DMS114 treated with DMSO at 0.1 percent for 48 hours (cell line): Measurements from ENCODE around the gene KCNG3.

Experiments used
- DNase-seq: peaks from one replicate; lab custom pipeline; 2025; ENCODE audit not compliant: unreplicated experiment; lab: John Stamatoyannopoulos, UW

KCNG3 gene

DNA sequence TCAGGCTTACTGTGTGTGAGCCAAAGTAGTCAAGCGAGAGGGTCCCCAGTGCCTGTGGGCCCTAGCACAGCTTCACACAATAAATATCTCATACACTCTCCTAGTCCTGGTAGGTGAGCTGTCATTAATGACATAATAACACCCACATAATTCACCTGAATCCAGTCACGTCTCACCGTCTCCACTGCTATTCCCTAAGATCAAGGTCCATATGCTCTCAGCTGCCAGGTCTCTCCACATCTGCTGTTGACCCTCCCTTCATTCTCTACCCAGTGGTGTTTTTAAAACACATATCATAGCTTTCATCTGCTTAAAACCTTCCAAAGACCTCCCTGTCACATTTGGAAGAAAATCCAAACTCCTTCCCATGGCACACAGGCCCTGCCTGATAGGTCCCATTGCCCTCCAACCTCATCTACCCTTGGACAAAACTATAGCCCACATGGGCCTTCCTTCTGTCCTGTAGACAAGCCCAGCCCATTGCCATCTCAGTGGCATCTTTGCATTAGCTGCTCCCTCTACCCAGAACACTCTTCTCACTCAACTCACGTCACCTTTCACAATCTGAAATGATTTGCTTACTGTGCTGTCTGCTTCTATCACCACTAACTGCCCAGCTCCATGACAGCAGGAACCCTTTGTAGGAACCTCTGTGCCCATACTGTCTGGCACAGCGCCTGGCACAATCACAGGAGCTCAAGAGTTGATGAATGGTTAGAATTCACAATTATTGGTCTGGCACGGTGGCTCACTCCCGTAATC, 7.5 kb downstream of the KCNG3 start:
- no peak for DNase-seq

DNA sequence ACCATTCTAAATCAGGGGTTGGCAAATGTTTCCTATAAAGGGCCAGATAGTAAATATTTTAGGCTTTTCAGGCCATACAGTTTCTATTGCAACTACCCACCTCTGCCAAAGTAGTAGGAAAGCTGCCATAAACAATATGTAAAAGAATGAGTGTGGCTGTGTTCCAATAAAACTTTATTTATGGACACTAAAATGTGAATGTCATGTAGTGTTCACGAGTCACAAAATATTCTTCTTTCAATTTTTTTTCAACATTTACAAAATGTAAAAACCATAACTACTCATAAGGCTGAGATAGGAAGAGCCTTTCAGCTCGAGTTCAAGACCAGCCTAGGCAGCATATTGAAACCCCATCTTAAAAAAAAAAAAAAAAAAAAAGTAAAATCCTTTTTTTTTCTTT, 13.4 kb downstream of the KCNG3 start:
- DNase-seq, result no peak

- DNase-seq, result no peak
These were observed 18.9 kb downstream of the KCNG3 start for GRCh38 chr2:42474765-42475454.

- DNase-seq, result no peak
These were observed 23.1 kb downstream of the KCNG3 start for GRCh38 chr2:42470706-42471105.

GRCh38 chr2:42464631-42465030, 29.2 kb downstream of the KCNG3 start:
- no peak for DNase-seq

DNA sequence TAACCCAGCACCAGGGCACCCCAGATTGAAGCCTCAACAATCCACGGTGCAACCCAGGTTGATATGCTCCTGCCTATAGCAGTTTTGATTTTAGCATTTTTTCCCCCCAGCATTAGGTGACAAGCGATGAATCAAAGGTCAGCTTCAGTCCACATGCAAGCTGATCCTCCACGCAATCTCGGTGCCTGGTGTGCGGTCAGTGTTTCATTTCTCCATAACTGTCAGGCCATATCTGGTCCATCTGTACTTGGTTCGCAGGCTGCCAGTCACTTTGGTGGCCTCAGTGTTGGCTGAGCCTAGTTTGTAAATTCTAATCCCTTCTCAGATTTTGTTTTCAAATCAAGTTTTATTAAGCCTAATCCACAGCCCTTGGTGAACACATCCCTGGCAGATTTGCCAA, 30.2 kb downstream of the KCNG3 start:
- DNase-seq, result no peak

DNA sequence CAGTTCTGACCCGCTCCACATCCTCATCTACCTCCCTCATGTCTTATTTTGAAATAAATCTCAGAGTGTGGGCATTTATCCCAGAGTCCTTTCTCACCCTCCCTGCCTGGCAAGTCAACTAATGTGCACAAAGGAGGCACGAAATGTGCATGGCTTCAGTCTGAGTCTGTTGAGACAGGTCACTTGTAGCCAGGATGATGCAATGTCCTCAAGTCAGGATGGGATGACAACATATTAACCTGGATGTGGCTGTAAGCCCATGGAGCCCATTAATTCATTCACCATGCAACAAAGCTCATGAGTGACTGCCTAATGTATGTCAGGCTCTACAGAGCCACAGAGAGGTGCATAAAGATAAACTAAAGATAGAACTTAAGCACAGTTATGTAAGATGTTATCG, 34.5 kb downstream of the KCNG3 start:
- DNase-seq, result no peak

DNA sequence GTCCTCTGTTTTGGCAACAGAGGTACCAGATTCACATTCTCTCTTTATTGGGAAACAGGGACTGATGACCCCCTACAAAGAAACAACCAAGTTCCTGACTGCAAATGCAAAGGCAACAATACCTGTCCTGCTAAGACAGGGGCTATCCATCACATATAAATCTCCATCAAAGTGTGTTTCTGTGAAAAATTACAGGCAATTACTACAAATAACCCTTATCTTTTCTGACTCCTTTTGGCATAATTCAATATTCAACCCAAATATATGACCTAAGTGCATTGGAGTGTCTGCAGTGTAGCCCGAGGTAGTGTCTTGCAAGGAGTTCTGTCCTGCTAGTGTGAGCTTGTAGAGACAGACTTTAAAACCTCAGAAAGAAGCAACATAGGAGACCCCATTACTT, 35.4 kb downstream of the KCNG3 start:
- DNase-seq, result no peak

- DNase-seq, result no peak
These were observed 36.8 kb downstream of the KCNG3 start for GRCh38 chr2:42457011-42457410.

- no peak for DNase-seq
These were observed 37.5 kb downstream of the KCNG3 start for GRCh38 chr2:42456126-42456839.

- no peak for DNase-seq
These were observed 41.2 kb downstream of the KCNG3 start for GRCh38 chr2:42452545-42452944.

GRCh38 chr2:42450136-42450535, 43.6 kb downstream of the KCNG3 start:
- no peak for DNase-seq

GRCh38 chr2:42449163-42450087, 44.4 kb downstream of the KCNG3 start:
- DNase-seq, result no peak

- no peak for DNase-seq
These were observed 45.6 kb downstream of the KCNG3 start for GRCh38 chr2:42448163-42448562.

DNA sequence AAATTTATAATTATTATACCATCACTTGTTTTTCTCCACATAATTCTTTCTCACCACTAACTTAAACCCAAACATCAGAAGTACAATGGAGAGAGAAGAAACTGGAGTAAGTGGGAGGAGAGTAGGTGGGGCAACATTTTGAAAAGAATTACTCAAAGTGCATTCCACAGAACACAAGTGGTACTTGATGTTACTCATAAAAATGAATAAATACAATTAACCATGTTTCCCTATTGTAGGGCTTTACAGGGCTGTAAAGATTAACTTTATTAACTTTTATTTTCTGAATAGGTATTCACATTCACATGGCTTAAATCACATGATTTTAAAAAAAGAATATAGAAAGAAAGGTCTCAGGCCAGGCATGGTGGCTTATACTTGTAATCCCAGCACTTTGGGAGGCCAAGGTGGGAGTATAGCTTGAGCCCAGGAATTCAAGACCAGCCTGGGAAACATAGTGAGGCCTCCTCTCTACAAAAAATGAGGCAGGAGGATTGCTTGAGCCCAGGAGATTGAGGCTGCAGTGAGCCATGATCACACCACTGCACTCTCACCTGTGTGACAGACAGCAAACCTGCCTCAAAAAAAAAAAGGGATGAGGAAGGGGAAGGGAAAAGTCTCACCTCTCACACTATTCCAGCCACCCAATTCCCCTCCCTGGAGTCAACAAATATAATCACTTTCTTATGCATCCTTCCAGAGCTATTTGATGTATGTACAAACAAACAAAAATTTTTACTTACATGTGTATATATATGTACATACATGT, 47.1 kb downstream of the KCNG3 start:
- no peak for DNase-seq

GRCh38 chr2:42443718-42444399, 49.9 kb downstream of the KCNG3 start:
- DNase-seq, result no peak

DNA sequence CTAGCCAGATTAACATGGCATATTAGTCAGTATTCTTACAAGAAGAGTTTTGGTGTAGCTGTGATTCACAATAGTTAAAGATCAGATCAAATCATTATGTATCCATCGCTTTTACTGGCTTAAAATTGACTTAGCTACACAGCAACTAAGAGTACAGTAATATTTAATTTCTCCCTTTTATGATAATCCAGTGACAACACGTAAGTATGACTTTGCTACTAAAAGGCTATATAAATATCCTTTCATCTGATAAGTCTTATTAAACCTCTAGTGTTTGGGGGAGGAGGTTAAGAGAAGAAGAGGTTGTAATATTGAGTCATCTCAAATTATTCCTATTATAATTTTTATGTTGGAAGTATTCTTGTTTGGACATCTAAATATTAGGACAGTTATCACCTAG, 51.0 kb downstream of the KCNG3 start:
- DNase-seq, result no peak

GRCh38 chr2:42438685-42439084, 55.1 kb downstream of the KCNG3 start:
- DNase-seq, result no peak

DNA sequence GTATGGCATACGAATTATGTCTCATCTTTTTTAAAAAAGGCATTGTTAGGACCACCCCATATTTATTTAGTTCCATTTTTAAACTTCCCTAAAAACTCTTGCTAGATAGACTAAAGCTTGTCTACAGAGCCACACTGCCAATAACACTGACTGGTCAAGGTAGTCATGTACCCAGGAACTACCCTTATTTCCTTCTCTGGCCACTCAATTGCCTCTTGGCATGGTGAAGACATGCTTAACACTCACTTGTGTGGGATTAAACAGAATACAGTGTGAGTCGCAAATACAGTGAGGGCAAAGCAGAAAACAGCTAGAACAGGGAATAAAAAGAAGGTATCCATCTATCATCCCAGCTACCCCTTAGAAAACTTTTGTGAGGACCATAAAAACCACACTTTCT, 57.4 kb downstream of the KCNG3 start:
- no peak for DNase-seq

DNA sequence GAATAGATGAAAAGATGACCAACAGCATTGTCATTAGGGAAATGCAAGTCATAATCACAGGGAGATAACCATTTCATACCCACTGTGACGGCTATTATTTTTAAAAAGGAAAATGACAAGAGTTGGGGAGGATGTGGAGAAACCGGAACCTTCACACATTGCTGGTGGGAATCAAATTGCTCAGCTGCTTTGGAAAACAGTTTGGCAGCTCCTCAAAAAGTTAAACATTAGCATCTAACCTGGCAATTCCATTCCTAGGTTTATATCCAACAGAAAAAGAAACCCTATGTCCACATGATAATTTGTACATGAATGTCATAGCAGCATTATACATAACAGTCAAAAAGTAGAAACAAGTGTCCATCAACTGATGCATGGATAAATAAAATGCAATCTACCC, 58.2 kb downstream of the KCNG3 start:
- DNase-seq, result no peak
